NCI-H345 (cell line): ENCODE data around the gene WFDC10B.
"Not testable (repeated sequence)": the region's sequence is repeated elsewhere in the genome, so short reads cannot be mapped to it uniquely, and the experiment has no call there.

Source experiments
- DNase-seq: peaks from one replicate; lab custom pipeline; 2025; lab: John Stamatoyannopoulos, UW

Gene WFDC10B

DNA sequence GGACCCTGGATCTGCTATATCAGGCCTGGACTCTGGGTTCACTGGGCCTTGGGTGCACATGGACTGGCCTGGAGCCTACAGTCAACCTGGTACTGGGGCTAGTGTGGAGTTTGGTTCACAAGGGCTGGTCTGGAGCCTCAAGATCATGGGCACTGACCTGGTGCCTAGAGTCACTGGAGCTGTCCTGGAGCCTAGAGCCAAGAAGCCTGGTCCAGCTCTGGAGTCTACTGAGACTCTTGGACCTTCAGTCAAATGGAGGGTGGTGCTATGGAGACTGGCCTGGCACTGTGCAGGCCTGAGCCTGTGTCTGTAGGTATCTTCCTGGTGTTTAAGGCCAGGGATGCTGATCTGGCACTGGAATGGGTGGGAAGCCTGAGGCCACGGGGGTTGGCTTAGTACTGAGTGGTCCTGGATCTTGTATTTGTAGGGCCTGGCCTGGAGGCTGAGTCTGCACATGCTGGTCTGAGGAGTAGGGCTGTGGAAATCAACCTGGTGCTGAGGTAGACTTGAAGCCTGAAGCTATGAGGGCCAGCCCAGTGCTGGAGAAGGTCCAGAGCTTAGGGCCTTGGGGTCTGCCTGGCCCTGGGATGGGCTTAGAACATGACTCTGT, 57.3 kb downstream of the WFDC10B start:
- DNase-seq, result no peak

DNA sequence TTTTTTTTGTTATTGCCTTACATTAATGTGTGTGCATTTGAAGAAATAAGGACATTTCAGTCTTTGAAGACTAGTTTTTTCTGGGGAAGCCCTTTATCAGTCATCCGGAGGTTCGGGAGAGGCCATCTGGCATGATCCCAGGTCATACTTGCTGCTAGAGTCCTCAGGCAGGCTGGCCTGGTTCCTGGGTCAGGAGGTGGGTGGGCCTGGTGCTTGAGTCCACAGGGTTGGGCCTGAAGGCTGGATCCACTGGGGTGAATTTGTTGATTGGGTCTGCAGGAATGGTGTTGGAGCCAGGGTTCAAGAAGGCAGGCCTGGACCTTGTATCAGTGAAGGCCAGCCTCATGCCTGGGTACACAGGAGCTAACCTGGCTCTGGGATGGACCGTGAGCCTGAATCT, 57.9 kb downstream of the WFDC10B start:
- DNase-seq, result no peak

DNA sequence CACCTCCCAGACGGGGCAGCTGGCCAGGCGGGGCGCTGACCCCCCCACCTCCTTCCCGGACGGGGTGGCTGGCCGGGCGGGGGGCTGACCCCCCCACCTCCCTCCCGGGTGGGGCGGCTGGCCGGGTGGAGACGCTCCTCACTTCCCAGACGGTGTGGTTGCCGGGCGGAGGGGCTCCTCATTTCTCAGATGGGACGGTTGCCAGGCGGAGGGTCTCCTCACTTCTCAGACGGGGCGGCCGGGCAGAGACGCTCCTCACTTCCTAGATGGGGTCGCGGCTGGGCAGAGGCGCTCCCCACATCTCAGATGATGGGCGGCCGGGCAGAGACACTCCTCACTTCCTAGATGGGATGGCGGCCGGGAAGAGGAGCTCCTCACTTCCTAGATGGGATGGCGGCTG, 59.0 kb downstream of the WFDC10B start:
- not testable (repeated sequence) for DNase-seq

DNA sequence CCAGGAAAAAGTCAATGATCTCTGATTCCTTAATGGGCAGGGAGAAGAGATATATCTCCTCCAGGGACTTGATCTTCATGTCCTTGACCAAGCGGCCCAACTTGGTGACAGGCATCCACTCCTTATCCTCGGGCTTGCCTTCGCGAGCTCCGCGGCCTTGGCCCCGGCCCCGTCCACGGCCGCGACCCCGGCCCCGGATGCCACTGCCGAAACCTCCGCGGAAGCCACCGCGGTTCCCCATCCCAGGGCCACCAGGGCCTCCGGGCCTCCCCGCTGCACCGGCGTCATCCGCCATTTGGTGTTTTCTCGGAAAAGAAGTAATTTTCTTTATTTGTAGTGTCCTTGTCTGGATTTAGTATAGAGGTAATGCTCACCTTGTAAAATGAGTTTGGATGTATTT, 63.7 kb downstream of the WFDC10B start:
- not testable (repeated sequence) for DNase-seq

DNA sequence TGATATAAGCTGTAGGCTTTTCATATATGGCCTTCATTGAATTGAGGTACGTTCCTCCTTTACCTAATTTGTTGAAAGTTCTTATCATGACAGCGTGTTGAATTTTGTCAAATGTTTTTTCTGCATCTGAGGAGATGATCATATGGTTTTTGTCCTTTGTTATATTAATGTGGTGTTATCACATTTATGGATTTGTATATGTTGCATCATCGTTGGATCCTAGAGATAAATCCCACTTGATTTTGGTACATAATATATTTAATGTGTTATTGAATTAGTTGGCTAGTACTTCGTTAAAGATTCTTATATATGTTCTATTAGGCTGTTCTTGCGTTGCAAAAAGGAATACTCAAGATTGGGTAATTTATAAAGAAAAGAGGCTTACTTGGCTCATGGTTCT, 65.1 kb downstream of the WFDC10B start:
- DNase-seq, result no peak

DNA sequence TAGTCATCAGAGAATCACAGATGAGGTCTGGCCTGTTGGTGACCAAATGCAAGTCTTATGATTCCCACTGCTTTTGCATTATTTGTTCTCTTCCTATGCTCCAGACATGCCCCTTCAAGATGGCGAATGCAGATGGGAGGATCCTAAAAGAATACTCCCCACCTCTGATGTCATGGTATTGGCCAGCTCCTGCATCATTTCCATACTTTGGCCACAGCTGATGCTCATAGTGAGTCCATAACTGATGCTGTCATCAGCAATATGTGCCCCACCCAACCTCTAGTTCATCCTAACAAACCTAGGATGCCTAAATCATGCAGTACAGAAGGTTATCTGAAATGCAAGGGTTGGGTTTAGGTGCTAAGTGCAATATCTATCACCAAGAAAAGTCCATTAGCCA, 68.3 kb downstream of the WFDC10B start:
- DNase-seq, result no peak
